Measurements from ENCODE around the gene PRPF8. TPM values are rescaled to one million over a fixed set of nuclear protein-coding genes. Genes with fewer than 3 reads are reported as not detected.

PRPF8 gene
- total RNA-seq, 1 donor from 2014 or later: 449 TPM

DNA sequence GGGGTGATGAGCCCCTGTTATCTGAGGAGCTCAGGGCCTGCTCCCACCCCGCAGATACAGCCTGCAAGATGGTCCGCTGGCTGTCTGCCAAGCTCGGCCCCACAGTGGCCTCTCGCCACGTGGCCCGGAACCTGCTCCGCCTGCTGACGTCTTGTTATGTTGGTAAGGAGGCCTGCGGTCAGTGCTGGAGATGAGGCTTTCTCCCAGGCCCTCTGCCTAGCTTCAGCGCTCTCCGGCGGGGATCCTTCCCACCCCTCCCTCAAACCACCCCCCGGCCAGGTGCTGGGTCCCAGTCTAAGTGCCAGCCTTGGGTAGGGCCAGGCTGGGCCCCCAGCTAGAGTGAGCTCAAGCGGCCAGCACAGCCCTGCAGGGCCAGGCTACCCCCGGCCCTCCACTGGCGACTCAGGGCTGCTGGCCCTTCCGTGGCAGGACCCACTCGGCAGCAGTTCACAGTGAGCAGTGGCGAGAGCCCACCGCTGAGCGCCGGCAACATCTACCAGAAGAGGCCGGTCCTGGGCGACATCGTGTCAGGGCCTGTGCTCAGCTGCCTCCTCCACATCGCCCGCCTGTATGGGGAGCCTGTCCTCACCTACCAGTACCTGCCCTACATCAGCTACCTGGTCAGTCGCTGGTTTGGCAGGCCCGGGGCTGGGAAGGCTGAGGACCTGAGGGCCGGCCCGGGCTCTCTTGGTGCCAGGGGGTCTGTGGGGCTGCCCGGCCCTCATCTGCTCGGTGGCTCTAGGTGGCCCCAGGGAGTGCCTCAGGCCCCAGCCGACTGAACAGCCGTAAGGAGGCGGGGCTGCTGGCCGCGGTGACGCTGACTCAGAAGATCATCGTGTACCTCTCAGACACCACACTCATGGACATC is 45.9 kb upstream of the PRPF8 start:
- DNase-seq (ENCODE audit: low read depth, low spot score): no peak

DNA sequence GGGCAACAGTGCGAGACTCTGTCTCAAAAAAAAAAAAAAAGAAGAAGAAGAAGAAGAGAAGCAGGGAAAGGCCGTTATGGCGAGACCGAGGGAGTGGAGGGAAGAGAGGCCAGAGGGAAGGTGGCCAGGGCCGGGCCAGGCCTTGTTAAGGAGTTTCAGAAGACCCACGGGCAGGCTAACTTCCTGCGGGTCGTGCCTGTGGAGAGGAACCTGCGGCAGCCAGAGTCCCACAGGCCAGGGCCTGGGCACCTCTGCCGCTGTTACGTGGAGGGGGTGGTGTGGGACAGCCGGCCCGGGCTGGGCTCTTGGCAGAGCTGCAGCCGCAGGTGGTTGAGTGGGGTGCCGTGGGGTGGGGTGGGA is 45.3 kb upstream of the PRPF8 start:
- H3K4me1 Mint-ChIP-seq: no peaks in the 10 kb centered on the region
- H3K36me3 Mint-ChIP-seq (ENCODE audit: low read depth): no peaks in the 10 kb centered on the region
- H3K27me3 Mint-ChIP-seq (ENCODE audit: low read depth): no peaks in the 10 kb centered on the region
- H3K27ac Mint-ChIP-seq (ENCODE audit: unreplicated experiment): no peak overlapping the region
- H3K4me3 Mint-ChIP-seq: no peak overlapping the region
- TF ChIP-seq, protein P1, sequence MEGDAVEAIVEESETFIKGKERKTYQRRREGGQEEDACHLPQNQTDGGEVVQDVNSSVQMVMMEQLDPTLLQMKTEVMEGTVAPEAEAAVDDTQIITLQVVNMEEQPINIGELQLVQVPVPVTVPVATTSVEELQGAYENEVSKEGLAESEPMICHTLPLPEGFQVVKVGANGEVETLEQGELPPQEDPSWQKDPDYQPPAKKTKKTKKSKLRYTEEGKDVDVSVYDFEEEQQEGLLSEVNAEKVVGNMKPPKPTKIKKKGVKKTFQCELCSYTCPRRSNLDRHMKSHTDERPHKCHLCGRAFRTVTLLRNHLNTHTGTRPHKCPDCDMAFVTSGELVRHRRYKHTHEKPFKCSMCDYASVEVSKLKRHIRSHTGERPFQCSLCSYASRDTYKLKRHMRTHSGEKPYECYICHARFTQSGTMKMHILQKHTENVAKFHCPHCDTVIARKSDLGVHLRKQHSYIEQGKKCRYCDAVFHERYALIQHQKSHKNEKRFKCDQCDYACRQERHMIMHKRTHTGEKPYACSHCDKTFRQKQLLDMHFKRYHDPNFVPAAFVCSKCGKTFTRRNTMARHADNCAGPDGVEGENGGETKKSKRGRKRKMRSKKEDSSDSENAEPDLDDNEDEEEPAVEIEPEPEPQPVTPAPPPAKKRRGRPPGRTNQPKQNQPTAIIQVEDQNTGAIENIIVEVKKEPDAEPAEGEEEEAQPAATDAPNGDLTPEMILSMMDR (conservative IDR thresholded peaks at IDR 0.05): no peak
- H3K9me3 Mint-ChIP-seq: no peaks in the 10 kb centered on the region
- DNase-seq (ENCODE audit: low read depth, low spot score): no peak

More for the DNA sequence above, 45.9 kb upstream of the PRPF8 start:
- Mint-ChIP-seq H3K4me1 (no peaks in the 10 kb centered on the region), H3K9me3 (no peaks in the 10 kb centered on the region), H3K27me3 (ENCODE audit: low read depth) (no peaks in the 10 kb centered on the region), H3K4me3 (no peak overlapping the region), H3K27ac (ENCODE audit: unreplicated experiment) (no peak overlapping the region), H3K36me3 (ENCODE audit: low read depth) (no peaks in the 10 kb centered on the region)
- TF ChIP-seq, protein P1 (conservative IDR thresholded peaks at IDR 0.05): no peak

DNA sequence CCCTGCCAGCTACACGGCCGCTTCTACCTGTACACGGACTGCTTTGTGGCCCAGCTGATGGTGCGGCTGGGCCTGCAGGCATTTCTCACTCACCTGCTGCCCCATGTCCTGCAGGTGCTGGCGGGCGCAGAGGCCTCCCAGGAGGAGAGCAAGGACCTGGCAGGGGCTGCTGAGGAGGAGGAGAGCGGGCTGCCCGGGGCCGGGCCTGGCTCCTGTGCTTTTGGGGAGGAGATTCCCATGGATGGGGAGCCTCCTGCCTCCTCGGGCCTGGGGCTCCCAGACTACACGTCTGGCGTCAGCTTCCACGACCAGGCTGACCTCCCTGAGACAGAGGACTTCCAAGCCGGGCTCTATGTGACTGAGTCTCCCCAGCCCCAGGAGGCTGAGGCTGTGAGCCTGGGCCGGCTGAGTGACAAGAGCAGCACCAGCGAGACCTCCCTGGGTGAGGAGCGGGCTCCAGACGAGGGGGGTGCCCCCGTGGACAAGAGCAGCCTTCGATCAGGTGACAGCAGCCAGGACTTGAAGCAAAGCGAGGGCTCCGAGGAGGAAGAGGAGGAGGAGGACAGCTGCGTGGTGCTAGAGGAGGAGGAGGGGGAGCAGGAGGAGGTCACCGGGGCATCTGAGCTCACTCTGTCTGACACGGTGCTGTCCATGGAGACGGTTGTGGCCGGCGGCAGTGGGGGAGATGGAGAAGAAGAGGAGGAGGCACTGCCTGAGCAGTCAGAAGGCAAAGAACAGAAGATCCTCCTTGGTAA is 43.4 kb upstream of the PRPF8 start:
- H3K27me3 Mint-ChIP-seq (ENCODE audit: low read depth): no peaks in the 10 kb centered on the region

DNA sequence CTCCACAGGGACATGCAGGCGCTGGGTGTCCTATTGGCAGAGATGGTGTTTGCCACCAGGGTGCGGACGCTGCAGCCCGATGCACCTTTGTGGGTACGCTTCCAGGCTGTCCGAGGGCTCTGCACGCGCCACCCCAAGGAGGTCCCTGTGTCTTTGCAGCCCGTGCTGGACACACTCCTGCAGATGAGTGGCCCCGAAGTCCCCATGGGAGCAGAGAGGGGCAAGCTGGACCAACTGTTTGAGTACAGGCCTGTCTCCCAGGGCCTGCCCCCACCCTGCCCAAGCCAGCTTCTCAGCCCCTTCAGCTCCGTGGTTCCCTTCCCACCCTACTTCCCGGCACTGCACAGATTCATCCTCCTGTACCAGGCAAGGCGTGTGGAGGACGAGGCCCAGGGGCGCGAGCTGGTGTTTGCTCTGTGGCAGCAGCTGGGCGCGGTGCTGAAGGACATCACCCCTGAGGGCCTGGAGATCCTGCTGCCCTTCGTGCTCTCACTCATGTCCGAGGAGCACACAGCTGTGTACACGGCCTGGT is 42.7 kb upstream of the PRPF8 start:
- no peak overlapping the region for H3K4me3 Mint-ChIP-seq
- H3K4me1 Mint-ChIP-seq: peaks cover 6% of the 10 kb centered on the region
- TF ChIP-seq, protein P1 (conservative IDR thresholded peaks at IDR 0.05): no peak
- H3K36me3 Mint-ChIP-seq (ENCODE audit: low read depth): no peaks in the 10 kb centered on the region
- no peak overlapping the region for H3K27ac Mint-ChIP-seq (ENCODE audit: unreplicated experiment)
- DNase-seq (ENCODE audit: low read depth, low spot score): no peak
- no peaks in the 10 kb centered on the region for H3K9me3 Mint-ChIP-seq
- no peaks in the 10 kb centered on the region for H3K27me3 Mint-ChIP-seq (ENCODE audit: low read depth)

More for the DNA sequence above, 43.4 kb upstream of the PRPF8 start:
- Mint-ChIP-seq H3K27ac (ENCODE audit: unreplicated experiment) (peak overlapping the region; percentile 27), H3K36me3 (ENCODE audit: low read depth) (no peaks in the 10 kb centered on the region), H3K4me1 (peaks cover 3% of the 10 kb centered on the region), H3K4me3 (peak overlapping the region; percentile 25), H3K9me3 (no peaks in the 10 kb centered on the region)
- DNase-seq (ENCODE audit: low read depth, low spot score): no peak
- TF ChIP-seq, protein P1 (conservative IDR thresholded peaks at IDR 0.05): no peak

DNA sequence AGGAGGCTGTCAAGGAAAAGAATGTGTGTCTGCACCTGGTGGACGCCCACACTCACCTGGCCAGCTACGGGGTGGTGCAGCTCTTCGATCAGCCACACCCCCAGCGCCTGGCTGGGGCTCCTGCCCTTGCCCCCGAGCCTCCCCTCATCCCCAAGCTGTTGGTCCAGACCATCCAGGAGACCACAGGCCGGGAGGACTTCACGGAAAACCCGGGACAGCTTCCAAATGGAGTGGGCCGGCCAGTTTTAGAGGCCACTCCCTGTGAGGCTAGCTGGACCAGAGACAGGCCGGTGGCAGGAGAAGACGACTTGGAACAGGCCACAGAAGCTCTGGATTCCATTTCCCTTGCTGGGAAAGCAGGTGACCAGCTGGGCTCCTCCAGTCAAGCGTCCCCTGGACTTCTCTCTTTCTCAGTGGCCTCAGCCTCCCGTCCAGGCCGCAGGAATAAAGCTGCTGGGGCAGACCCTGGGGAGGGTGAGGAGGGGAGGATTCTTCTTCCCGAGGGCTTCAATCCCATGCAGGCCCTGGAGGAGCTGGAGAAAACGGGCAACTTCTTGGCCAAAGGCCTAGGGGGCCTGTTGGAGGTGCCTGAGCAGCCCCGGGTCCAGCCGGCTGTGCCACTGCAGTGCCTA is 42.1 kb upstream of the PRPF8 start:
- Mint-ChIP-seq H3K9me3 (no peaks in the 10 kb centered on the region), H3K27me3 (ENCODE audit: low read depth) (no peaks in the 10 kb centered on the region), H3K4me1 (peaks cover 6% of the 10 kb centered on the region), H3K27ac (ENCODE audit: unreplicated experiment) (no peak overlapping the region), H3K36me3 (ENCODE audit: low read depth) (no peaks in the 10 kb centered on the region), H3K4me3 (no peak overlapping the region)
- DNase-seq (ENCODE audit: low read depth, low spot score): no peak
- TF ChIP-seq, protein P1 (conservative IDR thresholded peaks at IDR 0.05): no peak
